ENCODE measurements around the gene KRT35. TPM values are rescaled to one million over a fixed set of nuclear protein-coding genes. Genes with fewer than 3 reads are reported as not detected.

The KRT35 gene
- total and polyA plus RNA-seq, 4 donors, result not detected

DNA sequence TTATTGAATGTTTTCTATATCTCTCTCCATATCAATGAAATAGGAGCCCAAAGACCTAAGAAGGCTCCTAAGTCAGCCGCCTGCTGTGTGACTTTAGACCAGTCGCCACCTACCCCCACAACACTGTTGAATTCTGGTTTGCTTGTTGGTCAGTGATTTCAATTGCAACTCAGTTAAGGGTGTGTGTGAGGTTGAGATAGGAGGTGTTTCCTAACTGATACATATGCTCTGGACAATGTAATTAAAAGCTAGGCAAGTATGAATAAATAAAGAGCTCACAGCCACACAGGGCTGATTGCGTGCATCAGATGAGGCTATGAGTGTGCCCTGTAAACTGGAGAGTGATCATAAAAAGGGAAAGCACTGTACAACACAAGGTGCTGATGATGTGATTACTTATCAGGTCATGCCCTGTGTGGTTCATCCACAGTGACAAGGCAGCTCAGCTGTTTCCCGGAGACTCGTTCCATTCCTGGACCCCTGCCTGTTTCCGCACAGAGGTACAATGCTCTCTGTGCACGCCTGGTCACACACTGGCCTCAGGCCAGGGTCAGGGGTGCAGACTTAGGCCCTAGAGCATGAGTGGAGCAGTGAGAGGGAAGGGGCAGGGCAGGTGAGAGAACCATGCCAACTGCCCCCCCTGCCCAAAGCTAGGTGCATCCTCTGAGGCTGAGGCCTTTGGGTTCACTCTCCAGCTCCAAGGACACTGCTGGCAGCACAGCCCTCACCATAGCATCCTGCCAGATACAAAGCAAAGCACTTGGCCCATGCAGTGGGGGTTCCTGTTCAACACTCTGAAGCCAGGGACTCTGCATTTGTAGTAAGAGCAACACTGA, 3.3 kb upstream of the KRT35 start:
- Histone ChIP-seq H3K36me3 (ENCODE audit: control insufficient read depth in 4 of 4, insufficient read depth in 3 of 4, low read depth in 1 of 4, low read length in 3 of 4) (no peaks in the 10 kb centered on the region), H3K27me3 (ENCODE audit: control insufficient read depth in 4 of 4, insufficient read depth in 4 of 4, low read length in 3 of 4) (no peaks in the 10 kb centered on the region), H3K4me1 (ENCODE audit: control insufficient read depth in 4 of 4, insufficient read depth in 4 of 4, low read length in 3 of 4) (no peaks in the 10 kb centered on the region), H3K9me3 (ENCODE audit: control insufficient read depth in 4 of 4, low read length in 3 of 4) (no peaks in the 10 kb centered on the region), H3K4me3 (ENCODE audit: low read depth in 1 of 3, low read length in 3 of 3) (no peak overlapping the region), H3K27ac (ENCODE audit: low read depth in 1 of 2, low read length in 2 of 2) (no peak overlapping the region), H3K9ac (ENCODE audit: low read depth in 1 of 2, low read length in 2 of 2) (no peak overlapping the region)
- DNase-seq (ENCODE audit: low spot score), result no peak
- TF ChIP-seq TAF1 (conservative IDR thresholded peaks at IDR 0.05), result no peak
- TF ChIP-seq, protein P1, sequence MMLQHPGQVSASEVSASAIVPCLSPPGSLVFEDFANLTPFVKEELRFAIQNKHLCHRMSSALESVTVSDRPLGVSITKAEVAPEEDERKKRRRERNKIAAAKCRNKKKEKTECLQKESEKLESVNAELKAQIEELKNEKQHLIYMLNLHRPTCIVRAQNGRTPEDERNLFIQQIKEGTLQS (IDR thresholded peaks at IDR 0.05), result no peak
- TF ChIP-seq EGR1 (IDR thresholded peaks at IDR 0.05; ENCODE audit: low read depth in 2 of 2), result no peak
- TF ChIP-seq, protein P2, sequence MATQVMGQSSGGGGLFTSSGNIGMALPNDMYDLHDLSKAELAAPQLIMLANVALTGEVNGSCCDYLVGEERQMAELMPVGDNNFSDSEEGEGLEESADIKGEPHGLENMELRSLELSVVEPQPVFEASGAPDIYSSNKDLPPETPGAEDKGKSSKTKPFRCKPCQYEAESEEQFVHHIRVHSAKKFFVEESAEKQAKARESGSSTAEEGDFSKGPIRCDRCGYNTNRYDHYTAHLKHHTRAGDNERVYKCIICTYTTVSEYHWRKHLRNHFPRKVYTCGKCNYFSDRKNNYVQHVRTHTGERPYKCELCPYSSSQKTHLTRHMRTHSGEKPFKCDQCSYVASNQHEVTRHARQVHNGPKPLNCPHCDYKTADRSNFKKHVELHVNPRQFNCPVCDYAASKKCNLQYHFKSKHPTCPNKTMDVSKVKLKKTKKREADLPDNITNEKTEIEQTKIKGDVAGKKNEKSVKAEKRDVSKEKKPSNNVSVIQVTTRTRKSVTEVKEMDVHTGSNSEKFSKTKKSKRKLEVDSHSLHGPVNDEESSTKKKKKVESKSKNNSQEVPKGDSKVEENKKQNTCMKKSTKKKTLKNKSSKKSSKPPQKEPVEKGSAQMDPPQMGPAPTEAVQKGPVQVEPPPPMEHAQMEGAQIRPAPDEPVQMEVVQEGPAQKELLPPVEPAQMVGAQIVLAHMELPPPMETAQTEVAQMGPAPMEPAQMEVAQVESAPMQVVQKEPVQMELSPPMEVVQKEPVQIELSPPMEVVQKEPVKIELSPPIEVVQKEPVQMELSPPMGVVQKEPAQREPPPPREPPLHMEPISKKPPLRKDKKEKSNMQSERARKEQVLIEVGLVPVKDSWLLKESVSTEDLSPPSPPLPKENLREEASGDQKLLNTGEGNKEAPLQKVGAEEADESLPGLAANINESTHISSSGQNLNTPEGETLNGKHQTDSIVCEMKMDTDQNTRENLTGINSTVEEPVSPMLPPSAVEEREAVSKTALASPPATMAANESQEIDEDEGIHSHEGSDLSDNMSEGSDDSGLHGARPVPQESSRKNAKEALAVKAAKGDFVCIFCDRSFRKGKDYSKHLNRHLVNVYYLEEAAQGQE (IDR thresholded peaks at IDR 0.05), result no peak
- no peak for TF ChIP-seq SP1 (IDR thresholded peaks at IDR 0.05)
- TF ChIP-seq HNF4A (conservative IDR thresholded peaks at IDR 0.05), result no peak
- no peak for TF ChIP-seq JUND (IDR thresholded peaks at IDR 0.05)
- TF ChIP-seq MAX (IDR thresholded peaks at IDR 0.05), result no peak
- no peak for TF ChIP-seq CTCF (IDR thresholded peaks at IDR 0.05; ENCODE audit: low read depth, low read length, missing input control)
- TF ChIP-seq, protein P3, sequence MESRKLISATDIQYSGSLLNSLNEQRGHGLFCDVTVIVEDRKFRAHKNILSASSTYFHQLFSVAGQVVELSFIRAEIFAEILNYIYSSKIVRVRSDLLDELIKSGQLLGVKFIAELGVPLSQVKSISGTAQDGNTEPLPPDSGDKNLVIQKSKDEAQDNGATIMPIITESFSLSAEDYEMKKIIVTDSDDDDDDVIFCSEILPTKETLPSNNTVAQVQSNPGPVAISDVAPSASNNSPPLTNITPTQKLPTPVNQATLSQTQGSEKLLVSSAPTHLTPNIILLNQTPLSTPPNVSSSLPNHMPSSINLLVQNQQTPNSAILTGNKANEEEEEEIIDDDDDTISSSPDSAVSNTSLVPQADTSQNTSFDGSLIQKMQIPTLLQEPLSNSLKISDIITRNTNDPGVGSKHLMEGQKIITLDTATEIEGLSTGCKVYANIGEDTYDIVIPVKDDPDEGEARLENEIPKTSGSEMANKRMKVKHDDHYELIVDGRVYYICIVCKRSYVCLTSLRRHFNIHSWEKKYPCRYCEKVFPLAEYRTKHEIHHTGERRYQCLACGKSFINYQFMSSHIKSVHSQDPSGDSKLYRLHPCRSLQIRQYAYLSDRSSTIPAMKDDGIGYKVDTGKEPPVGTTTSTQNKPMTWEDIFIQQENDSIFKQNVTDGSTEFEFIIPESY (IDR thresholded peaks at IDR 0.05), result no peak
- TF ChIP-seq YY1 (IDR thresholded peaks at IDR 0.05), result no peak
- TF ChIP-seq FOXA2 (IDR thresholded peaks at IDR 0.05), result no peak
- TF ChIP-seq HNF4G (IDR thresholded peaks at IDR 0.05), result no peak
- no peak for TF ChIP-seq RXRA (IDR thresholded peaks at IDR 0.05)
- TF ChIP-seq RAD21 (IDR thresholded peaks at IDR 0.05), result no peak
- no peak for TF ChIP-seq FOXA1 (IDR thresholded peaks at IDR 0.05)
- TF ChIP-seq NR2F2 (IDR thresholded peaks at IDR 0.05), result no peak
- no peak for TF ChIP-seq GABPA (IDR thresholded peaks at IDR 0.05 in 1 of 2, conservative IDR thresholded peaks at IDR 0.05 in 1 of 2)
- WGBS, result 71% methylated on average over 7 of the region's 7 CpGs
